HG02623 (cell line): Measurements from ENCODE around the gene LAMA4.

ENCODE experiments used
- ATAC-seq: cut with Tn5 transposase; IDR thresholded peaks from one replicate; pipeline ENCODE4 v1.9.1; 2021; ENCODE audit warnings: moderate library complexity; ENCODE audit not compliant: unreplicated experiment

Gene LAMA4

GRCh38 chr6:112253841-112254816, at the start of gene LAMA4:
TSS of gene LAMA4 (minus strand) at chr6:112254567. CDS start at chr6:112254150, 417 bp downstream.
- no peak for ATAC-seq

- no peak for ATAC-seq
These were observed 47.9 kb upstream of the LAMA4 start for GRCh38 chr6:112302142-112302705.

- ATAC-seq, result no peak
These were observed 46.5 kb upstream of the LAMA4 start for GRCh38 chr6:112300896-112301295.

- ATAC-seq, result no peak
These were observed 44.5 kb upstream of the LAMA4 start for GRCh38 chr6:112298816-112299281.

- ATAC-seq, result no peak
These were observed 43.8 kb upstream of the LAMA4 start for GRCh38 chr6:112298021-112298745.

GRCh38 chr6:112296694-112297093, 42.3 kb upstream of the LAMA4 start:
- ATAC-seq, result no peak

- peak; percentile 50 for ATAC-seq
These were observed 41.8 kb upstream of the LAMA4 start for GRCh38 chr6:112296122-112296521.

- no peak for ATAC-seq
These were observed 36.9 kb upstream of the LAMA4 start for GRCh38 chr6:112291161-112291762.

- ATAC-seq, result no peak
These were observed 34.7 kb upstream of the LAMA4 start for GRCh38 chr6:112289038-112289566.

- no peak for ATAC-seq
These were observed 34.1 kb upstream of the LAMA4 start for GRCh38 chr6:112288475-112288874.

- ATAC-seq, result no peak
These were observed 33.3 kb upstream of the LAMA4 start for GRCh38 chr6:112287577-112288225.

- no peak for ATAC-seq
These were observed 32.3 kb upstream of the LAMA4 start for GRCh38 chr6:112286500-112287144.

GRCh38 chr6:112286010-112286409, 31.6 kb upstream of the LAMA4 start:
- ATAC-seq, result peak; percentile 74

- no peak for ATAC-seq
These were observed 30.2 kb upstream of the LAMA4 start for GRCh38 chr6:112284603-112285002.

- ATAC-seq, result no peak
These were observed 29.3 kb upstream of the LAMA4 start for GRCh38 chr6:112283621-112284020.

GRCh38 chr6:112281821-112282615, 27.7 kb upstream of the LAMA4 start:
- ATAC-seq, result no peak

- no peak for ATAC-seq
These were observed 24.9 kb upstream of the LAMA4 start for GRCh38 chr6:112279031-112279935.

- ATAC-seq, result no peak
These were observed 21.0 kb upstream of the LAMA4 start for GRCh38 chr6:112275365-112275764.
